M059J (cell line): ENCODE data around the gene ZFYVE21. TPM values are rescaled to one million over a fixed set of nuclear protein-coding genes. Genes with fewer than 3 reads are reported as not detected.

Experiments used
- DNase-seq: peaks from one replicate; pipeline ENCODE4 v3.0.0-alpha.2; 2012; ENCODE audit warnings: low read depth
- total RNA-seq: library from RNA; depleted of rRNA; stranded (reverse); fragments of >200 nt; shearing (Covaris generic); gene quantifications from 2 replicates; pipeline ENCODE4 v1.2.3, GENCODE V29; 2014

The ZFYVE21 gene
- total RNA-seq, 1 experiment from 2014 or later = 32.3 TPM

DNA sequence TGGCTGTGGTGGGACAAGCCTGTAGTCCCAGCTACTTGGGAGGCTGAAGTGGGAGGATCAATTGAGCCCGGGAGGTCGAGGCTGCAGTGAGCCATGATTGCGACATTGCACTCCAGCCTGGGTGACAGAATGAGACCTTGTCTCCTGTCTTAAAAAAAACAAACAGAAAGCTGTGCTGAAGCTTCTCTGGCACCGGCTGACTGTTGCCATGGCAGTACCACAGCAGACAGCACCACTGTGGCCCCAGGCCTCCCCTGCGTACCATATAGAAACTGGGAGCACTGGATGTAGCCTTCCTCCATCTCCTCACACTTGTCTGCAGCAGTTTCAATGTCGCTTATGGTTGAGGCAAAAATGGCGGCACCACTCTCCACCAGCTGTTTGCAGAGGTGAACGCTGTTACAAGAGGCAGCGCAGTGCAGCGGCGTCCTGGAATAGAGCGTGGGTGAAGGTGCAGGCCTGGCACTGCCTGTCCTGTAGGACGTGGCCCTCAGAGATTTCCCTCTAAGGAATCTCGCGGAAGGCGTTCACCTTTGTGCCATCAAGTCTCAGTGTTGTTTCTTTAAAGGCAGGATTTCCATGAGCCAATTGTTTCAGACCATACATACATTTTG lies 21.9 kb downstream of the ZFYVE21 start:
- no peak for DNase-seq

DNA sequence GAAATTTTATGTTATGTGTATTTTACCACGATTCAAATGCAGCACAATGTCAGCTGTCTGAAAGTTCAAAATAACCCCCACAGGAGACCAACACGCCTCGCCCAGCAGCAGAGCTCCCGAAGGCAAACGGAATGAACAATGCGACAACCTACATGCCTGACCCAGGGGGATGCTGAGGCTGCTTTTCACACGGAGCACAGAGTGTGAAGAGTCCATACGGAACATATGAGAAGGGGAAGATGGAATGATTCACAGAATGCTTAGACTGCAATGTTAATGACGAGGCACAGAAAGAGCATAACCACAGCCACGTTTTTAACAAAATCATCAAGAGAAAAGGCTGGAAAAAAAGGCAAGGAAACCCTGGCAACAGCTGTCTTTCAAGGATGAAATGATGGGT lies 22.6 kb downstream of the ZFYVE21 start:
- no peak for DNase-seq

DNA sequence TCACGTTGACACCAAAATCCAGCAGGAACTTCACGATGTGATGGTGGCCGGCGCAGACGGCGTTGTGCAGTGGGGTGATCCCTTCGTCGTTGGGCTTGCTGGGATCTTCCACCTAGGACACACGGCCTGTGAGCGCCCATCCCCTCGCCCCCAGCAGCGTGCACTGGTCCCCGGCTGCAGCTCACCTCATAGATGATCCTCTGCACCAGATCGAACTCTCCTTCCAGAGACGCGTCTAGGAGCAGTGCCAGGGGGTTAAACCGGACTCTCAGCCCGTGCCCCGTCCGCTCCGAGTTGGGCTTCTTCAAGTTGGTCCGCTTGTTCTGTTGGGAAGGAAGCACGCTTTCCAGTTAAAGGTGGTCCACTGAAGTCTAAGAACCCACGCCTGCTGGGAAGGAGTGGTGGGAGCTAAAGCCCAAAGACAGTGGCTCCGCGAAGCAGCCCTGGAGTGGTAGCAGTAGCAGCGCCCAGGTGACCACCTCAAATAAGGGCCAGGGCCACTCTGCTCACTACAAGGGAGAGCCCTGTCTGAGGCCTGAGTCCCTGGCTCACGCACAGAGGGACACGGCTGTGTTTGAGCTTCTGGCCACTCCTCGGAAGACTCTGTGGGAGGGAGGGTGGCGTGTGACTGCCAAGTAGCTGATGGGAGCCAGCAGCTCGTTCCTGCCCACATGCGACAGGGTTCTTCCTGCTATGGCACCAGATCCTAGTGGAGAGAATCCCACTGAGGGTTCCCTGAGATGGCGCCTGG lies 23.3 kb downstream of the ZFYVE21 start:
- DNase-seq = no peak

DNA sequence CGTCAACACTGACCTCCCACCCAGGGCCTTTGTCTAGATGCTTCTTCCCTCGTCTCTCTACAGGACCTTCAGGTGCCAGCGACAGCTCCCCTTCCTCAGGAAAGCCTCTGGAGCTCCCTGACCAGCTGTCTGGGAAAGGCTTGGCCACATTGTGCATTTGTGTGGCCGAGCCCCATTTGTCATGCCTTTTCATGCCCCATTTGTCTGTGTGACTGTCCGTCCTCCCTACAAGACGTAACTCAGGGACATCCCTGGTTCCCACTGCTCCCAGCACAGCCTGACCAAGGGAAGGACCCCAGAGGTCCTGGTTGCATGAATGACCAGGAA lies 23.8 kb downstream of the ZFYVE21 start:
- no peak for DNase-seq

GRCh38 chr14:103739793-103740501 lies 24.3 kb downstream of the ZFYVE21 start:
- DNase-seq = no peak

GRCh38 chr14:103740991-103741689 lies 25.5 kb downstream of the ZFYVE21 start:
- DNase-seq = peak; percentile 5

GRCh38 chr14:103741876-103742275 lies 26.3 kb downstream of the ZFYVE21 start:
- no peak for DNase-seq

DNA sequence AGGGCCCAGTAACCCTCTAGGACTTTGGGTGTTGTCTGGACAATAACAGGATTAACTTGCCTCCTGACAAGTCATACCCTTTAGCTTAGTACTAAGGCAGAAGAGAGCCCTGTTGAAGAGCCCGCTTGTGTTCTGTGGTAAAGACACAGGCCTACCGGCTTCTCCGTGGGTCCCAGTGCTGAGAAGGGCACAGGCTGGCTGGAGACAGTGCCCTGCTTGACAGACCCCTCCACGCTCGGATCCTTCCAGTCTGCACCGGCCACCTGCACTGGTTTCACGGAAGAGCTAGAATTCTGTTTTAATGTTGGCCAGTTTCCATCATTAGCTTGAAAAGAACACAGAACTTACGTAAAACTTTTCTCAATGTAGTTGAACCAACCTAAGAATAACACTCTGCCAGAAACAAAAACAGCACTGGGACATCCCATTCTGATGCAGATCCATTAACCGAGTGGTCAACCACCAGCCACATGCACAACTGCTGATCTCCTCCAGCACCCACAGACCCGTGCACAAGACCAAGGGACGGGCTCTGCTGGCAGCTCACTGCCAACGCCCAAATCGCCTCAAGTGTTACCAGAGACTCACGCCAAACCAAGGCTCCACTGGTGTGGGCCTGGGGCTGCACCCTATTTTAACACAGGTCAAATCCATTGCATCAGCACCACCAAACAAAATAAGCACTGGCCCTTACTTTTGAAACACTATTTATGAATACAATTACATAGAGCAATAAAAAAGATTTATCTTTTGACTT lies 27.1 kb downstream of the ZFYVE21 start:
- DNase-seq = no peak

- no peak for DNase-seq
These were observed 28.1 kb downstream of the ZFYVE21 start for GRCh38 chr14:103743691-103744090.

GRCh38 chr14:103744621-103745395 lies 29.2 kb downstream of the ZFYVE21 start:
- no peak for DNase-seq

GRCh38 chr14:103745424-103745823 lies 29.8 kb downstream of the ZFYVE21 start:
- no peak for DNase-seq

DNA sequence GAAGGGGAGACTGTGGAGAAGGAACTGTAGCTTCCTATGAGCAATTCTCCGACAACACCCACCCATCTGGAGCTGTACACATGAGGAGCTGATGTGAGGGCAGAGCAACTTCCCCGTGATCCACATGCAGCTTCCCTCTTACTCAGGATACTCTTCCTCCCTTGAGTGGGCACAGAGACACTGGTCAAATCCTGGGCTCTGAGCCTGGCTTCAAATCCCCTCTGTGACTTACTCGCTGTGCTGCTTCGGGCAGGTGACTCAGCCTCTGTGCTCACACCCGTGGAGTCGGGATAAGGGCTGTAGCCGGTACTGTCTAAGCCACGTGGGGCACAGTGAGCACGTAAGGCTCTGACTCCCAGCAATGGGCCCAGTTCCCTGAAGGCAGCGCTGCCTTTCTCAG lies 31.1 kb downstream of the ZFYVE21 start:
- DNase-seq = no peak

DNA sequence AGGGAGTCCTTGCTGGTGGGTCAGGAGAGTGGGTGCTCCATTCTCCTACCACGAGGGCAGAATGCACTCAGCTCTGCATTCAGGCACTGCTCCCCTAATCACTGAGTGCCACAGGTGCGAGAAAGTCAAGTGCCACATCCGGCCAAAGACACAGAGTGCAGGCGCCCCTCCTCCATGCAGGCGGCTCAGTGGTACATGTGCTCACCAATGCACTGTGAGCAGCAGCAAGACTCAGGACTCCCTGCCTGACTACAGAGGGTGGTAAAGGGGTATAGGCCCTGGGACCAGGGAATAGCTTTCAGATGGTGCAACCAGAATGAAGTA lies 32.9 kb downstream of the ZFYVE21 start:
- no peak for DNase-seq

- DNase-seq = no peak
These were observed 33.8 kb downstream of the ZFYVE21 start for GRCh38 chr14:103749452-103749851.

DNA sequence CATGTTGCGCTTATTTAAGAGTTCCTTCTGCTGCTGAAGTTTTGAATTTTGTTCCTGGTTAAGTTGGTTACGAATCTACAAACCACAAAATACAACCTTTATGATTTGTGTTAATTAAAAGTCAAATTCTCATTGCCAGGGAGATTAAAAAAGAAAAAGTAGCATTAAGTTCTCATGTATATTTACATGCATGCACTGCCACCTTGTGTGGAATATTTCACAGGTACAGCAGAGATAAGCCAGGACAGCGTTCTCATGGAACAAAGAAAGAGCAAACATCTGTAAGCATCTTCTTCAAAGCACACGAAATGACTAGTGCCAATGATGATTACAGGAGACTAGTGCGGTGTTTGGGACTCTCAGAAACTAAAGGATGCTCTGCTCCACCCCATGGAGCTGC lies 34.2 kb downstream of the ZFYVE21 start:
- DNase-seq = no peak

- no peak for DNase-seq
These were observed 38.2 kb downstream of the ZFYVE21 start for GRCh38 chr14:103753774-103754173.

DNA sequence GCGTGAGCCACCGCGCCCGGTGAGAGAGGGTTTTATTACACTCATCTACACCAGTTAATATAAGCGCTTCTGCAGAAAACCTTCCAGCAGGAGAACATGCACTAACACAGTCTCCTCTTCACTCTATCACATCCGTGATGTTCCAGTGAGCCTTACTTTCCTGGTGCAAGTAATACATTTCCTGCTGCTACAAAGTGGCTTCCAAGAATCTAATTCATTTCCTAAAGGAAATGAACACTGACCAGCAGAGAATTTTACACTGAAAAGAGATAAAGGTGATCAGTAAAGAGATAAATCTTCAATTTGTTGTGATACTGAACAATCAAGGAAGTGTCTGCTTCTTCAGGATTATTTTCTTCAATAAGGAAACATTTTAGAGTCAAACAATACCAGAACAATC lies 39.5 kb downstream of the ZFYVE21 start:
- no peak for DNase-seq

DNA sequence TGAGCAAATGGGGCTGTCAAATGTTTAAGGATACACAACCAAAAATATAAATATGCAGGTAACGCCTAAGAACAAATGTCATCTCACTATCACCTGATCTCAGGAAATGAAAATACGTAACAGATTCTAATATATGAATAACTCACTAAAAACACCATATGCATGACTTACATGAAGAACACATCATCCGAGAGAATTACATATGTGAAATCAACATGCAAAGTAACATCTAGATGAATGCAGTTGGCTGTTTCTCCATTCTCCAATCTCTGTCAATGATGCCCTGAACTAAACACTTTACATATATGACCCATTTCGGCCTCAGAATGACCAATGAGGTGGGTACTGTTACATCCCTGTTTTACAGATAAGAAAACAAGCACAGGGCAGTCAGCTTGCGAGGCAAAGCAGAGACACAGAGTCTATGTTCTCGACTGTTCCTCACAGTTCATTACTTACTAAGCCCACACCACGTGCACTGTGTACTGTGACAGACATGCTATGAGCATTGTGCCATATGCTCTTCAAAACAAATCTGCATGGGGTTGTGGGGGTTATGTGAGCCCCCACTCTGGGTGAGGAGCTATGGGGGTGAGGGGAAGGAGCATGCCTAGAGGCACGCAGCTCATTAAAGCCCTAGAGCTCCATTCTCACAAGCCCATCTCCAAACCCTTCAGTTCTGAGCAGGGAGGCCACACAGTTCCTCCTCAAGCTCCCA lies 42.6 kb downstream of the ZFYVE21 start:
- no peak for DNase-seq

GRCh38 chr14:103762036-103762435 lies 46.4 kb downstream of the ZFYVE21 start:
- no peak for DNase-seq

DNA sequence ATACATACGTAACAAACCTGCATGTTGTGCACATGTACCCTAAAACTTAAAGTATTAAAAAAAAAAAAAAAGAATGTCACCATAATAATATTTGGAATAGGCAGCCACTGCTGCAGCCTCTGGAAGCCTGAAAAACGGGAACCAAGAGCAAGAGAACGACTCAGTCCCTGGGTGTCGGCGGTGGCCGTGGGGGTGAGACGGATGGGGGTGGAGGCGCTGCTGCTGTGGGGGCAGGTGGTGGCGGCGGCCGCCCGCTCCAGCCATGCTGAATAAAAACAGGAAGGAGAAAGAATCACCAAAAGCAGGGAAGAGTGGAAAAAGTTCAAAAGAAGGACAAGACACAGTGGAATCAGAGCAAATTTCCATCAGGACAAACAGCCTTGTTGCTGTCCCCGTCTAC lies 46.9 kb downstream of the ZFYVE21 start:
- no peak for DNase-seq
